Measurements from ENCODE around the gene USP49.

DNA sequence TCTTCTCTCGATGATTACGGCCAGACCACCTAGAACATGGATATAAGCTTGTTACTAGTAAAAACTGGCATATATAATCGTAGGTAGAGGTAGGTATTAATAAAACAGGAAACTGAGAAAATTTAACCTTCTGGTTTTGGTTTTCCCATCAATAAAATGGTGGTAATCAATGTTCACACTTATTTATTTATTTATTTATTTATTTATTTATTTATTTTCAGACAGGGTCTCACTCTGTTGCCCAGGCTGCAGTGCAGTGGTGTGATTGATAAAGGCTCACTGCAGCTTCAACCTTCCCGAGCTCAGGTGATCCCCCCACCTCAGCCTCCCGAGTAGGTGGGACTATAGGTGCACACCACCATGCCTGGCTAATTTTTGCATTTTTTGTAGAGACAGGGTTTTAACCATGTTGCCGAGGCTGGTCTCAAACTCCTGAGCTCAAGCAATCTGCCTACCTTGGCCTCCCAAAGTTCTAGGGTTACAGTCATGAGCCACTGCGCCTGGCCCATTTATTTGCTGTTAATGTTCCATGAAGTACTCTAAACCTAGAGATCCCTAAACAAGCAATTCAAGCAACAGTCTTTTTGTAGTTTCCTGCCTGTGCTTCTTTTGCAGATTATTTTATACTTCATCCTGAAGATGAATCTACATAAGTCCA lies 96.1 kb downstream of the USP49 start:
- TF ChIP-seq, protein P1, sequence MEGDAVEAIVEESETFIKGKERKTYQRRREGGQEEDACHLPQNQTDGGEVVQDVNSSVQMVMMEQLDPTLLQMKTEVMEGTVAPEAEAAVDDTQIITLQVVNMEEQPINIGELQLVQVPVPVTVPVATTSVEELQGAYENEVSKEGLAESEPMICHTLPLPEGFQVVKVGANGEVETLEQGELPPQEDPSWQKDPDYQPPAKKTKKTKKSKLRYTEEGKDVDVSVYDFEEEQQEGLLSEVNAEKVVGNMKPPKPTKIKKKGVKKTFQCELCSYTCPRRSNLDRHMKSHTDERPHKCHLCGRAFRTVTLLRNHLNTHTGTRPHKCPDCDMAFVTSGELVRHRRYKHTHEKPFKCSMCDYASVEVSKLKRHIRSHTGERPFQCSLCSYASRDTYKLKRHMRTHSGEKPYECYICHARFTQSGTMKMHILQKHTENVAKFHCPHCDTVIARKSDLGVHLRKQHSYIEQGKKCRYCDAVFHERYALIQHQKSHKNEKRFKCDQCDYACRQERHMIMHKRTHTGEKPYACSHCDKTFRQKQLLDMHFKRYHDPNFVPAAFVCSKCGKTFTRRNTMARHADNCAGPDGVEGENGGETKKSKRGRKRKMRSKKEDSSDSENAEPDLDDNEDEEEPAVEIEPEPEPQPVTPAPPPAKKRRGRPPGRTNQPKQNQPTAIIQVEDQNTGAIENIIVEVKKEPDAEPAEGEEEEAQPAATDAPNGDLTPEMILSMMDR (IDR thresholded peaks at IDR 0.05 in 4 of 5, conservative IDR thresholded peaks at IDR 0.05 in 1 of 5), result no peak
- TF ChIP-seq POLR2A (IDR thresholded peaks at IDR 0.05), result no peak
